Measurements from ENCODE around the gene SH2D3C.
A peak's percentile ranks its signal among the peaks of the same experiment; 100 is the strongest.

The SH2D3C gene

GRCh38 chr9:127716412-127716811 is 62.1 kb downstream of the SH2D3C start:
- no peak for DNase-seq

- DNase-seq: peak; percentile 89 to 97 (median 96)
These were observed 62.8 kb downstream of the SH2D3C start, which contains the start of the genes PTRH1 and TTC16 for GRCh38 chr9:127715470-127716337. Gene PTRH1 (minus strand): TSS chr9:127715663. CDS start chr9:127715639, 24 bp downstream. Gene TTC16 (plus strand): TSS chr9:127716079. CDS start chr9:127716146, 67 bp downstream.

GRCh38 chr9:127714951-127715469 is 63.5 kb downstream of the SH2D3C start:
- DNase-seq: no peak

- DNase-seq: no peak
These were observed 64.3 kb downstream of the SH2D3C start for GRCh38 chr9:127714020-127714750.

- no peak for DNase-seq
These were observed 65.6 kb downstream of the SH2D3C start for GRCh38 chr9:127712867-127713266.

- no peak for DNase-seq
These were observed 66.1 kb downstream of the SH2D3C start for GRCh38 chr9:127712371-127712770.

- DNase-seq: no peak
These were observed 66.6 kb downstream of the SH2D3C start for GRCh38 chr9:127711831-127712274.

- no peak for DNase-seq
These were observed 67.2 kb downstream of the SH2D3C start for GRCh38 chr9:127711226-127711701.

- no peak for DNase-seq
These were observed 68.2 kb downstream of the SH2D3C start for GRCh38 chr9:127710204-127710783.

- DNase-seq: no peak
These were observed 69.4 kb downstream of the SH2D3C start for GRCh38 chr9:127708952-127709587.

- peak in 3 of 5 donors; percentile 30 to 38 (median 31) for DNase-seq
These were observed 70.7 kb downstream of the SH2D3C start for GRCh38 chr9:127707766-127708165.

GRCh38 chr9:127706836-127707241 is 71.6 kb downstream of the SH2D3C start, which contains the start of gene CFAP157:
Gene CFAP157 (plus strand): TSS chr9:127706988. CDS start chr9:127707032, 44 bp downstream.
- DNase-seq: no peak

GRCh38 chr9:127705577-127706379 is 72.7 kb downstream of the SH2D3C start:
- no peak for DNase-seq

GRCh38 chr9:127703289-127703946 is 75.0 kb downstream of the SH2D3C start:
- no peak for DNase-seq

GRCh38 chr9:127700594-127701255 is 77.7 kb downstream of the SH2D3C start:
- DNase-seq: no peak

GRCh38 chr9:127700140-127700539 is 78.3 kb downstream of the SH2D3C start:
- DNase-seq: no peak

- peak; percentile 66 to 88 (median 76) for DNase-seq
These were observed 79.3 kb downstream of the SH2D3C start for GRCh38 chr9:127698985-127699670.

- no peak for DNase-seq
These were observed 80.1 kb downstream of the SH2D3C start for GRCh38 chr9:127698386-127698785.

- no peak for DNase-seq
These were observed 80.9 kb downstream of the SH2D3C start for GRCh38 chr9:127697575-127697974.
